Dermis blood vessel endothelial cell (primary cell): ENCODE data around the gene SRL. TPM values are rescaled to one million over a fixed set of nuclear protein-coding genes. Genes with fewer than 3 reads are reported as not detected.
A peak's percentile ranks its signal among the peaks of the same experiment; 100 is the strongest.

ENCODE experiments used
- DNase-seq: peaks from one replicate; pipeline ENCODE4 v3.0.0; 2010
- total RNA-seq: library from RNA; depleted of rRNA; stranded (reverse); fragments of >200 nt; gene quantifications from 2 replicates; pipeline ENCODE4 v1.2.3, GENCODE V29; 2014

Gene SRL
- total RNA-seq, 1 donor from 2014 or later = 0.51 TPM

DNA sequence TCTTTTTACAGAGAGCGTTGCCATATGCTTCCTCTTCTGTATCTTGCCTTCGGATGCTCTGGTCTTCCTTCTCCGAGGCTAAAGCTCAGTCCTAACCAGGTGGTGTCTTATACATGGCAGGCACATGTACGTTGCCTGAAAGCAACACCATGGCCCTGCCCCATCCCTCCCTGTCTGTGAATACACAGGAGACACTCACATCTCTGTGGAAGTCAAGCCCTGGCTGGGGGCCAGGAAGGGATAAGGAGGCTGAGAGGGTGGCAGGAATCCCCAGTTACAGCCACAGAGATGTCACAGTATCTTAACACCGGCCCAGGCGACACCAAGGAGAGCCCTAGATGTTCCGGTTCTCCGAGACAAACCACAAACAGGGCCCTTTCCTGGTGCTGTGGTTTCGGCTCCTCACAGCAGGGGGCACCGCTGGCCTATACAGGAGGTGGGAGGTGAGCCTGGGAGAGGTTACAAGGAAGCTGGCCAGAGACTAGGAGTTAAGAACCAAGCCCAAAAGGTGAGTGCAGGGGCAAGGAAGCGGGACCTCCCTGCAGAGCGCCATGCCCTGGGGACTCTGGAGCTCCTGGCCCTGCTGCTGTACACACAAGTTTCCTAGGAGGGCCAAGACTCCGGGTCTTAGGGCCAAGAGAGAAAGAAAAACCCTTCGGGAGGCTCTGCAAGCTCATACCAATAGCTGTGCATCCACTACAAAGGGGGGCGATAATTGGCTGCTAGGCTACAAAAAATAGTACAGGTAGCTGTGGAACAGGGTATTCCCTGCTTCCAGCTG, 41.7 kb downstream of the SRL start:
- peak; percentile 73 for DNase-seq

DNA sequence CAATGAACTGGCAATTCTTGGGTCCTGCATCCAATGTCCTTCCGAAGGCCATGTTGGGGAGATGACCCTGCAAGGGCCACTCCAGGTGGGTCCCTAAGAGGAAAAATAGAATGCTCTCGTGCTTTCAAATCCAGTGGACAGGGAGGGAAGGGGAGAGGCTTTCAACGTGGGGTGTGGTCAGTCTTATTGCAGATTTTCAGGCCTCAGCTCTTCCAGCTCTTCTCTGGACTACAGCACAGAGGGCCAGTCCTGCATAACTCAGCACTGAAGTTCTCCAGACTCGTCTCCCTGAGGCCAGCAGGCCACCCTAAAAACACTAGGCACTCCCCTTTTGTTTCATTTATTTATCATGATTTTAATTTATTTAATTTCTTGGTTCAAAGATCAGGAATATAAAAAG, 43.1 kb downstream of the SRL start:
- no peak for DNase-seq

DNA sequence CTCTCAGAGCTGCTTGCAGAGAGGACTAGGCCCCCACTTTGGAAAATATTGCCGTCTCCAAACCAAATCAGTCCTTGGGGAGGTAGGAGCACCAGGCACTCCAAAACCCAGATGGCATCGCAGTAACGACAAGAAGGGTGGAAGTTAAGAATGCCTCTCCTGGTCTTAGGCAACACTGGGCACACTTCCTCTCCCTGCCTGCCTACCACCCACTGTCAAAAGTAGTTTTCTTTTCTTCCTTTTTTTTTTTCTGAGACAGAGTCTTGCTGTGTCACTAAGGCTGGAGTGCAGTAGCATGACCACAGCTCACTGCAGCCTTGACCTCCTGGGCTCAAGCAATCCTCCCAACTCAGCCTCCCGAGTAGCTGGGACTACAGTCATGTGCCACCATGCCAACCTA, 47.2 kb downstream of the SRL start:
- no peak for DNase-seq

DNA sequence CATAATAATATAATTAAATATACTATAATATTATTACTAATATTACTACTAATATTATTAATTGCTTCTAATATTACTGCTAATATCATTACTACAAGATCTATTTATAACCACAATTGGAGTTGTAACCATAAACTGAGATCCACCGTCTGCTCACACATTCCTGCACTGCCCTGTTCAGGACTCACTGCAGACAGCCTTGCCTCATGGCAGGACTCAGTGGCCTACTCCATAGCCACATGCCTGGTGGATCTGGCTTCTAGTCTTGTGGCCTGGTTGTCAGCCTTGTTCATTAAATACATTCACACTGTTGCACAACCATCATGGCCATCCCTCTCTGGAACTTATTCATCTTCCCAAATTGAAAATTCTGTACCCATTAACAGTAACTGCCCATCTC, 48.0 kb downstream of the SRL start:
- DNase-seq = no peak

DNA sequence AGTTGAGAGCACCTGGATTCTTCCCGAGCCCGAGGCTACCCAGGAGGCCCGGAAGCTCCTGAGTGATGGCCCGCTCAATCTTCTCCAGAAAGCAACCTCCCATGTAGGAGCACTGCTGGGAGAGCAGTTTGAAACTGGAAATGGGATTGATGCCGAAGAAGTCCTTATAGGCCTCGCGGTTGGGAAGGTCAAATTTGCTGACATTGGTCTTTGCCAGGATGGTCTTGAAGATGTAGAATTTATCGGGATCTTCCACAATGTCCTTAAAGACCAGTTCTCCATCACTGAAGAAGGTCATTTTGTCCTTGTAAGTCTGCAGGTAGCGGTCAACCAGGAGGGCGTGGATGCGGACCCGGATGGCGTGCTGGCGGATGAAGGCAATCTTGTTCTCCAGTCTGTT, 49.7 kb downstream of the SRL start:
- DNase-seq = no peak

DNA sequence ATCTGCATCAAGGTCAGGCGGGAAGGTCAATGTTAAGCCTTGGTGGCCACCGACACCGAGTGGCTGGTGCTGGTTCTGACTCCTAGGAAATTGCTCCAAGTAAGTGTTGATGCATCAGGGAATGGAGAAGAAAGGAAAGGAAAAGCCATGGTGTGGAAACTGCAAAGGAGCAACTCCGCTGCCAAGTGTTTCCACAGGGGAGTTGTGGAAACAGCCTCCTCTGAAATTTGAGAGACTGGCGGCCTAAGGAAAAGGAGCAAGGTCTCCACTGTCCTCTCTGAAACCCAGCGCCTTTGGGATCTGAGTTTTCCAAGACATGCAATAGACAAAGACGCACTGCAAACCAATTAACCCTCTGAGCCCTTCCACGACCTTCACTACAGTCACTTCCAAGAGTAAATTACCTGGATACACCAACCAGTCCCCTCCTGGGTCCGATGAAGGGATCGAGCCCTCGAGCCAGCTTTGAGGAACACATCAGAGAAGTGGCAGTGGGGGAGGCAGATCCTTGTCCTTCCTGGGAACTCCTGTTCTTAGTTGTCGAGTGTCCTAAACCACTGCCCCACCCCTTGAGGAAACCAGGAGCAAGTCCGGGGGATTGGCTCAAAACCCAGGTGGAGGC, 51.1 kb downstream of the SRL start:
- no peak for DNase-seq

DNA sequence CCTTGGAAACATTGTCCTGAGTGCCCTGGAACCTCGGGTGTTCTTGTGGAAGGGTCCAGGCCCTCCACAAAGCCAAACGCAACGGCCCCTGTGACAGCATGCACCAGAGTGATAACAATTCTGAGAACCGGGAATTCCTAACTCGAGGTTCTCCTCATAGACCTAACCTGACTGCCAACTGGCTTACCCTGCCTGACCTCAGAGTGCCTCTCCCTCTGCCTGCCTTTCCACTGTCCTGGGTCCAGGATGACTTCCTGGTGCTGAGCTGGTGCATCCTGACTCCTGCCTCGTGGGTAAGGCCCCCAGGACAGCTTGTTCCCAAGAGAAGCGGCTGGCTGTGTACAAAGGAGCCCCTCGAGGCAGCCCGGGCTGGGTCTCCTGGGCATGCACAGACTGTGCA, 51.8 kb downstream of the SRL start:
- DNase-seq = no peak

DNA sequence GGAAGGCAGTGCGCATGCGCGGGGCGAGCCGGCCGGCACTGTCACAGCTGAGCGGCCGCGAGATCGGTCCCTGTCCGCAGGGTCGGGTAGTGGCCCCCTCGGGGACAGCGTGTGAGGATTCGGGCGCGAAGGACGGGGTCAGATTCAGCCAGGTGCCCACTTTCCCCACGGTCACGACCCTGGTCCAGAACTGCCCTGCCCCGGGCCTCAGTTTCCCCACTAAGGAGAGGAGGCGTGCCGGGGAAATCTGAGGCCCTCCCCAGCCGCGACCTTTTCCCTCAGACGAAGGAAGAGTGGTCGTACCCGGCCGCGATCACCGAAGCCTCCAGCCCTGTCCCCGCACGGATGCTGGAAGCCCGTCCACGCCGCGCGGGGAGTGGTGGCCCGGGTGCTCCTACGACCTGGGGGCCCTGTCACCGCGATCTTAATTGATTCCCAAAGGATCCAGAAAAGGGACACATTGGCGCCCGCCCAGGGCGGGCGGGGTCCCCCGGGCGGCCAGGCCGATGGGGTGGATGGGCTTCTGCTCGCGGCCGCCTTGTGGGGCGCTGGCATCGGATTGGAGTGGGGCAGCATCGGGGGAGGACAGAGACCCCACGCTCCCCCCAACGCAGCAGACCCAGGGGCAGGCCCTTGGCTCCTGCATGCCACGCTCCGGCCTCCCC, 57.7 kb downstream of the SRL start:
- no peak for DNase-seq

DNA sequence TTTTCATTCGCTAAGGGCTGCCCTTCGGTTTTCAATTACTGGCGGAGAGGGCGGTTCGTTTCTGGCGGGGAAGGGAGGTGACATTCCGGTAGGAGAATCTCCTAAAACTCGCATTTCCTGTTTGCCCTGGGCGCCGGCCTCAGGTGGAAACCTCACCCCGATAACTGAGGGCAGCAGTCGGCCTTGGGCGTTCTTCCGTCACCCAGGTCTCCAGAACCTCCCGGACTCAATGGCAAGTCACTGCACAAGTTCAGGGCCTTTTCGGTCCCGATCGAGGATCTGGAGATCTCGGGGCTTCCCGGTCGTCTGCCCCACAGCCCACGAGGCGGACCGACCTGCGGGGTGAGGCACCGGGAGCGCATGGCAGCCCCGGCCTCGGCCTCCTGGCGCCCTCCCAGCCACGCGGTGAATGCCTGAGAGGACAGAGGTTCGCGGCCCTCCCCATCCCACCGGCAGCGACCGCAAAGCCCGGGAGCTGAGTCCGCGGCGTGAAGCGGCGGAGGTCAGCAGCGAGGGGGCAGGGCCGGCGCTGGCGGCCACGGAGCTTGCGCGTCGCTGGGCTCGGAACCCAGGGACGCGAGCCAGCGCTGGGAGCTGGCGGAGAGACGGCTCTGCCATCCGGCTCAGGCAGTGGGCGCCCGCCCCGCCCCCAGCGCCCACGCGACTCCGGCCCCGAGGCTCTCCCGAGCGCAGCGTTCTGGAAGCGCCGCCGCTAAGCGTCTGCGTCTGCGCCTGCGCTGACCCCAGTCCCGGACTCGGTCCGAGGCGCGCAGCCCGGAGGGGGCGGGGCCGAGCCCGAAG, 58.4 kb downstream of the SRL start:
- DNase-seq = peak; percentile 96

DNA sequence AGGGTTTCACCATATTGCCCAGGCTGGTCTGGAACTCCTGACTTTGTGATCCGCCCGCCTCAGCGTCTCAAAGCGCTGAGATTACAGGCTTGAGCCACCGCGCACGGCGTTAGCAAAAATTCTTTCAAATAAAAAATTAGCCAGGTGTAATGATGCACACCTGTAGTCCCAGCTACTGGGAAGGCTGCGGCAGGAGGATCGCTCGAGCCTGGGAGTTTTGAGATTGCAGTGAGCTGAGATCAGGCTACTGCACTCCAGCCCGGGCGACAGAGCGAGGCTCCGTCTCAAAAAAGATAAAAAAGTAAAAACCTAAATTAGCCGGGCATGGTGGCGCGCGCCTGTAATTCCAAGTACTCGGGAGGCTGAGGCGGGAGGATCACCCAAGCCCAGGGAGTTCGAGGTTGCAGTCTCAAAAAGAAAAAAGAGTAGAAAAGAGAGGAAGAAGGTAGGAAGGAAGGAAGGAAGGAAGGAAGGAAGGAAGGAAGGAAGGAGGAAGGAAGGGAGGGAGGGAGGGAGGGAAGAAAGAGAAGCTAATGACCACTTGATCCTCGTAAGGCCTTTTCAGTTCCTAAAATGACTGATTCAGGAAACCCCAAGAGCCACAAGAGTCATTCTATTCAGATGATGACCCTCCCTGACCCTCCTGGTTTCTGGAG, 59.2 kb downstream of the SRL start:
- no peak for DNase-seq

DNA sequence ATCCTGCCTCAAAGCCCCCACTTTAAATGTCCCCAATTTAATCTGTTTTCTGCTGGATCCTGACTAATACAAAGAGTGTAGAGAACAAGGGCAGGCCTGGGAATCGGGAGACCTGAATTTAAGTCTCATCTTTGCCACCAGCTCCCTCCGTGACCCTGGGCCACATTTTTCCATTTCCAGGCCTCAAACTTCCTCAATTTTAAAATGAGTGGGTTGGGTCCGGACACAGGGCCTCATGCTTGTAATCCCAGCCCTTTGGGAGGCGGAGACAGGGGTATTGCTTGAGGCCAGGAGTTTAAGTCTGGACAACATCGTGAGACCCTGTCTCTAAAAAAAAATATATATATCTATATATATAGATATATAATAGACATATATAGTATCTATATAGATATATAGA, 61.4 kb downstream of the SRL start:
- no peak for DNase-seq

DNA sequence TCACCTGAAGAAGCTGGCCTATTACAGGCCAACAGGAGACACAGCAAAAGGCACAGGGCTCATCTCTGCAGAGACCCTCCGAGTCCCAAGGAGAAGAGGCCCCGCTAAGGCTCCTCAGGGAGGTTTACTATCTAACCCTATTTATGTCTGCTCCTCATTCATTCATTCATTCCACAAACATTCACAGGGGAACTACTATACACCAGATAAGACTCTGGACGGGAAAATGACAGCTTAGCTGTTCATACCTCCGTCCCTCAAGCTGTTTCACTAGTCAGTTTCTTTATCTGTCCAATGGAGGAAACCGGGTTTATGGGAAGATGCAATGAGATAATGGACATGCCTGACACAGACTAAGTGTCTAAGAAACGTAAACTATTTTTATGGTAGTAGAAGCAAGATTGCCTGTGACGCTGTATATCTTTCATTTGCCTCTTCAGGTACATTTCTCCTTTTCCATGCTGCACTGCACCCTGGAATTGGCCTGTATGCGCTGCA, 62.1 kb downstream of the SRL start:
- DNase-seq = no peak

DNA sequence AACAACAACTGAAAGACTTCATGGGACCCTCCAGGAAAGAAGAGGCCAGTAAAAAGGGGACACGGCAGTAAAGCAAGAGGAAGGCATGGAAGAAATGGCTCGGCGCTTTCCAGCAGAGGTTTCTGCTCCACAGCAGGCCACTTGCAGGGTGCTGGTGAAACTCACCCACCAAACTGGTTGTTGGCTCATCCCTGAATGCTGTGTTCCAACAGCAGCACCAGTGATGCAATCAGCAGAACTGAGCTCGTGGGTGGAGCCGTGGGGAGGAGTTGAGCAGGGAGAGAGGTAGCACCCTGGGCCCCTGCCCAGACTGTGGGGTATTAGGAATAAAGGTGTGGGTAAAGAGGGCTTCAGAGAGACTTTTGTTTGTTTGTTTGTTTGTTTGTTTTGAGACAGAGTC, 62.9 kb downstream of the SRL start:
- no peak for DNase-seq

DNA sequence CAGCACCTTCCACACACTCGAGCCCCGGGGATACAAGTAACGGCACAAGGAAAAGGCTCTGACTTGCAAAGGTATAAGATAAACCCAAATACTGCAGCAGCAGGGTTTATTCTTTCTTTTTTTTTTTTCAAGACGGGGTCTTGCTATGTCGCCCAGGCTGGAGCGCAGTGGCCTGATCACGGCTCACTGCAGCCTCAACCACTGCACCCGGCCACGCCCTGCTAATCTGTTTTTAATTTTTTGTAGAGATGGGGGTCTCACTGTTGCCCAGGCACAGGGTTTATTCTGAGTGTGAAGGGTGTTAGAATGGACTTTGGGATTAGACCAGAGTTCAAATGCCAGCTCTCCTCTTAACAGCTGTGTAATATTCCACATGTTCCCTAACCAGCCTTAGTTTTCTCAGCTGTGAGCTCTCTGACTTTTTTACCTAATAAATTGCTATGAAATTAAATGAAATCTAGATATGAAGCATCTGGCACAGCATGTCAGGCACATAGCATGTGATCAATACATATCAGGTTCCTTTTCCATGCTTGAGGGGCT, 63.3 kb downstream of the SRL start:
- no peak for DNase-seq

DNA sequence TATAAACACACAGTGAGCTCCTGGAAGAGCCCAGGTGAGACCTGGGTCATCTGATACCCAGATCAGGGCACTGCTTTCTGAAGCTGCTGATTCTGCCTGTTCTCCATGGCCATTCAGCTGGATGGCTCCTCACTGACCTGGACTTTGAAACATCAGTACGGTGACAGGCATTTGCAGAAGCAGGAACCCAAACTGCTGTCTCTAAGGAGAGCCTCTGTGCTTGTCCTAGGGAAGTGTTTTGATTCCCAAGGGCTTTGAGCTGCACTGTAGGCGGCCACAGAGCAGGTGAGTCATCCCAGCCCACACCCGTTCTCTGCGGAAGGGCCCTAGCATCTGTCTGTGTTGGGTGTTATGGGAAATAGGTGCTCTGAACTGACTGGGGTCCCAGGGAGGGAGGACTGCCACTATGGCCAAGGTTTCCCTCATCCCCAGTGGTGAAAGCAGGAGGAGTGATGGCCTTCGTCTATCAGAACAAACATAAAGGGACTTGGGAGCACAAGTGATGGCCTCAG, 64.9 kb downstream of the SRL start:
- DNase-seq = no peak

DNA sequence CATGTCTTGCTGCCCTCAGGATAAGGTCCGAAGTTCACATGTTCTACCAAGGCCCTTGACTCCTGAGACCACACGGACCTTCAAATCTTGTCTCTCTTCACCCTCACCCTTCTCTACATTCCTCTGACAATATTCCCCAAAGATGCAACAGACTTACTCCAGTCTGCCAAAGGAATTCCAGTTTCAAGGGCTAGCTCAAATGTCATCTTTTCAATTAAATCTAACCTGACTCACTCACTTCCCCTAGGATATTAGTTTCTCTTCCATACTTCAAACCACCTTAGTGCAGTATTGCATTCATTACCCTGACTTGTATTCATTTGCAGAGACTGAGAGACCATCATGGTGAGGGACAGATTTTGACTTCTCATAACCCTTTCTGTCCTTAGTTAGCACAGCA, 66.0 kb downstream of the SRL start:
- DNase-seq = no peak

DNA sequence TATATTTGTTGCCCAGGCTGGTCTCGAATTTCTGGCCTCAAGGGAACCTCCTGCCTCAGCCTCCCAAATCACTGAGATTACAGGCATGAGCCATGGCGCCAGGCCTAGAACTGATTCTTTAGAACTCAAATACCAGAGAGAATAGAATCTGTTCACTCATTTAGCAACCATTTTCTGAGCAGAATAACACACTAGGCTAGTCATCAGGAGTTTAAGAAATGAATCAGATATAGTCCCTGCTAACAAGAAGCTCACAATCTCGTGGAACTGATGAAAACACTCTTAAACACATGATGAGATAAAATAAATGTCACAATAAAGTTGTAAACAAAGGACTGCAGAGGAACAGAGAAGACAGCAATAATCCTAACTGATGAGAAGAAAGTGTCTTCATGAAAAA, 69.8 kb downstream of the SRL start:
- no peak for DNase-seq

DNA sequence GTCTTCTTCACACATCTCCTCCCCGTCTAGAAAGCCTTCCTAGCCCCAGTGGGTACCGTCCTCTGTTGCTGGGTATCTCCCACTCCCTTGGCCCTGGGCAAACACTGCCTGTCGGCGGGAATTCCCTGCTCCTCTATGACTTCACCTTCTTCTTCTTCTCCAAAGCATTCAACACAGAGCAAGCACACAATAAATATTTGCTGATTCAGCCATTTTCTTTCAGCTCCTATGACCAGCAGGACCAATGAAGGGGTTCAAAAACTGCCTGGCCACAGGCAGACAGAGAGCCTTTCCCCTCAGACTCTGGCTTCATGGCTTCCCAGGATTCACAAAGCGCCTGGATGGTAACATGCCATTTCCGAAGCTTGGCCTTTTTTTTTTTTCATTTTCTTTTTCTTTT, 72.5 kb downstream of the SRL start:
- no peak for DNase-seq

DNA sequence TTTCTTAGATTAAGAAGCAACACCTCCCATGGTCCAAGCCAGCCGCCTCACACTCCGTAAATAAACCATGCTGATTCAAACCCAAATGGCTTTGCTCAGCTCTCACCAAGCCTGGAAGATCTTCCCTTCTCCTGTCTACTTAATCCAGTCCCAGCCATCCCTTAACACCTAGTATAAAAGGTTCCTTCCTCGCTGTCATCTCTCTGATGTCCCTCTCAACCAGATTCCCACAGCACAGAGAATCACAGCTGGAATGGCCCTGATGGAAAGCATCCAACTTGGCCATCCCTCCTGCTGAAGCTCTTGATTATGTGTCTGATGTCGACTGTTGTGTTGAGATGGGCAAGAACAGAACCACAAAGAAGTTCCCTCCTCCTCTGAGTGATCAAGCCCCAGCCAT, 75.1 kb downstream of the SRL start:
- DNase-seq = no peak

DNA sequence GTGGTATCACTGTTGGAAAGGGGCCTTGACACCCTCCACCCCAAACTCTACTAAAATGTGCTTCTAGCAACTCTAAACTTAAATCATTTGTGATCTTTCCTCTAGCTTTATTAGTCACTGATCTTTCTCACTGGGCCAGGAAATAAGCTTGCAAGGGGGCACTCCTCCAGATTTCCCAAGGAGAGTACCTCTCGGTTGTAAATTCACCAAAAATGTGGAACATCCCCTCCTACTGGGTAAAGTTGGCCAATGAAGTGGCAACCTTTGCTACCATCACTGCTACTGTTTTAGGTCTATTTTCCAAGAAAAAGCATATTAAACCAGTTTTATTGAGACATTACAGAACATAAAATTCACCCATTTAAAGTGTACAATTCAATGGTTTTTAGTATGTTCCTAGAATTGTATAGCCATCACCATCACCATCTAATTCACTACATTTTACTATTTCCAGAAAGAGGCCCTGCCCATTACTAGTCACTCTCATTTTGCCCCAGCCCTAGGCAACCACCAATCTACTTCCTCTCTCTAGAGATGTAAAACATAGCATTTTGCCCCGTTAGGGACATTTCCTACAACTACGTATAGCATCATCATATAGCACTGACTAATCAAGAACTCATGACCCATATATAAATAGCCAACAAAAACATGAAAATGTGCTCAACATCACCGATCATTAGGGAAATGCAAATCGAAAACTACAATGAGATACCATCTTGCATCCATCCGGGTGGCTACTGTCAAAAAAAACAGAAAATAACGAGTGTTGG, 81.0 kb downstream of the SRL start:
- DNase-seq = peak; percentile 49

DNA sequence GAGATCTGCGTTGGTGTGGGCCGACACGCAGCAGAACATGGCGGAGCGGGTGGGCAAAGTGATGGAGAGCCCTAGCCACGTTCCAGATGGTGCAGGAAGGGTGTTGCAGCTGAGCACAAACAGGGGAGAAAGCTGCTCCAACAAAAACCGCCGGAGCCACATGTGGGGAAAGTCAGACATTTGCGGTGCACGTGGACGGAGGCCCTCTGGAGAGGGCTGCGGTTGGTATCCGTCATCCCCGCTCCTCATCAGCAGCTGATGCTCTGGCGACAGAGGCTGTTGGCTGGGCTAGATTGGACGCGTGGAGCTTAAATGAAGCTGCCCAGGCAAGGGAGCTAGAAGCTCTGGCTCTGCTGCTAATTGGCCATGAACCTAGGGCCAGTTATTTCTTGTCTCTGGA, 82.2 kb downstream of the SRL start:
- DNase-seq = no peak
